ENCODE data around the gene SIRPG.

DNA sequence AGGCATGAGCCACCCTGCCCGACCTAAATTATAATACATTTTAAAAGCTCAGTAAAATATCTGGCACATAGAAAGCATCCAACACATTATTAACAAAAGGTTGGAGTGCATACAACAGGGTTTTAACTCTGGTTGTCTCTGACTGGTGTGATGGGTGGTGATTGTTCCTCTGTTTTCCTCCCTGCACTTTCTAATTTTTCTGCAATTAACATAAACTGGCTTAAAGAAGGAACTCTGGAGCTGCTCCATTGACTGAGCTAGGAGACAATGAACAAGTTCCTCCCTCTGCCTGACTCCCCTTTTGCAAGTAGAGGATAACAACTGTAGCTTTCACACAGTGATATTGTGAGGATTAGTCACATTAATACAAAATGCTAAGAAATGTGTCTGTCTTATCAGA, 48.5 kb upstream of the SIRPG start:
- TF ChIP-seq, protein P1, sequence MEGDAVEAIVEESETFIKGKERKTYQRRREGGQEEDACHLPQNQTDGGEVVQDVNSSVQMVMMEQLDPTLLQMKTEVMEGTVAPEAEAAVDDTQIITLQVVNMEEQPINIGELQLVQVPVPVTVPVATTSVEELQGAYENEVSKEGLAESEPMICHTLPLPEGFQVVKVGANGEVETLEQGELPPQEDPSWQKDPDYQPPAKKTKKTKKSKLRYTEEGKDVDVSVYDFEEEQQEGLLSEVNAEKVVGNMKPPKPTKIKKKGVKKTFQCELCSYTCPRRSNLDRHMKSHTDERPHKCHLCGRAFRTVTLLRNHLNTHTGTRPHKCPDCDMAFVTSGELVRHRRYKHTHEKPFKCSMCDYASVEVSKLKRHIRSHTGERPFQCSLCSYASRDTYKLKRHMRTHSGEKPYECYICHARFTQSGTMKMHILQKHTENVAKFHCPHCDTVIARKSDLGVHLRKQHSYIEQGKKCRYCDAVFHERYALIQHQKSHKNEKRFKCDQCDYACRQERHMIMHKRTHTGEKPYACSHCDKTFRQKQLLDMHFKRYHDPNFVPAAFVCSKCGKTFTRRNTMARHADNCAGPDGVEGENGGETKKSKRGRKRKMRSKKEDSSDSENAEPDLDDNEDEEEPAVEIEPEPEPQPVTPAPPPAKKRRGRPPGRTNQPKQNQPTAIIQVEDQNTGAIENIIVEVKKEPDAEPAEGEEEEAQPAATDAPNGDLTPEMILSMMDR (IDR thresholded peaks at IDR 0.05) = no peak
- TF ChIP-seq TAF1 (IDR thresholded peaks at IDR 0.05; ENCODE audit: borderline replicate concordance, low read depth, low read length) = no peak
- no peak for TF ChIP-seq ELF1 (IDR thresholded peaks at IDR 0.05)
- TF ChIP-seq, protein P2, sequence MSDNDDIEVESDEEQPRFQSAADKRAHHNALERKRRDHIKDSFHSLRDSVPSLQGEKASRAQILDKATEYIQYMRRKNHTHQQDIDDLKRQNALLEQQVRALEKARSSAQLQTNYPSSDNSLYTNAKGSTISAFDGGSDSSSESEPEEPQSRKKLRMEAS (IDR thresholded peaks at IDR 0.05; ENCODE audit: low read depth) = no peak
- TF ChIP-seq, protein P3, sequence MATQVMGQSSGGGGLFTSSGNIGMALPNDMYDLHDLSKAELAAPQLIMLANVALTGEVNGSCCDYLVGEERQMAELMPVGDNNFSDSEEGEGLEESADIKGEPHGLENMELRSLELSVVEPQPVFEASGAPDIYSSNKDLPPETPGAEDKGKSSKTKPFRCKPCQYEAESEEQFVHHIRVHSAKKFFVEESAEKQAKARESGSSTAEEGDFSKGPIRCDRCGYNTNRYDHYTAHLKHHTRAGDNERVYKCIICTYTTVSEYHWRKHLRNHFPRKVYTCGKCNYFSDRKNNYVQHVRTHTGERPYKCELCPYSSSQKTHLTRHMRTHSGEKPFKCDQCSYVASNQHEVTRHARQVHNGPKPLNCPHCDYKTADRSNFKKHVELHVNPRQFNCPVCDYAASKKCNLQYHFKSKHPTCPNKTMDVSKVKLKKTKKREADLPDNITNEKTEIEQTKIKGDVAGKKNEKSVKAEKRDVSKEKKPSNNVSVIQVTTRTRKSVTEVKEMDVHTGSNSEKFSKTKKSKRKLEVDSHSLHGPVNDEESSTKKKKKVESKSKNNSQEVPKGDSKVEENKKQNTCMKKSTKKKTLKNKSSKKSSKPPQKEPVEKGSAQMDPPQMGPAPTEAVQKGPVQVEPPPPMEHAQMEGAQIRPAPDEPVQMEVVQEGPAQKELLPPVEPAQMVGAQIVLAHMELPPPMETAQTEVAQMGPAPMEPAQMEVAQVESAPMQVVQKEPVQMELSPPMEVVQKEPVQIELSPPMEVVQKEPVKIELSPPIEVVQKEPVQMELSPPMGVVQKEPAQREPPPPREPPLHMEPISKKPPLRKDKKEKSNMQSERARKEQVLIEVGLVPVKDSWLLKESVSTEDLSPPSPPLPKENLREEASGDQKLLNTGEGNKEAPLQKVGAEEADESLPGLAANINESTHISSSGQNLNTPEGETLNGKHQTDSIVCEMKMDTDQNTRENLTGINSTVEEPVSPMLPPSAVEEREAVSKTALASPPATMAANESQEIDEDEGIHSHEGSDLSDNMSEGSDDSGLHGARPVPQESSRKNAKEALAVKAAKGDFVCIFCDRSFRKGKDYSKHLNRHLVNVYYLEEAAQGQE (IDR thresholded peaks at IDR 0.05; ENCODE audit: low read depth, low read length) = no peak
- no peak for TF ChIP-seq MEF2A (IDR thresholded peaks at IDR 0.05; ENCODE audit: borderline replicate concordance, low read depth)
- TF ChIP-seq, protein P4, sequence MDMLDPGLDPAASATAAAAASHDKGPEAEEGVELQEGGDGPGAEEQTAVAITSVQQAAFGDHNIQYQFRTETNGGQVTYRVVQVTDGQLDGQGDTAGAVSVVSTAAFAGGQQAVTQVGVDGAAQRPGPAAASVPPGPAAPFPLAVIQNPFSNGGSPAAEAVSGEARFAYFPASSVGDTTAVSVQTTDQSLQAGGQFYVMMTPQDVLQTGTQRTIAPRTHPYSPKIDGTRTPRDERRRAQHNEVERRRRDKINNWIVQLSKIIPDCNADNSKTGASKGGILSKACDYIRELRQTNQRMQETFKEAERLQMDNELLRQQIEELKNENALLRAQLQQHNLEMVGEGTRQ (IDR thresholded peaks at IDR 0.05; ENCODE audit: borderline replicate concordance, low read depth, low read length) = no peak
- no peak for TF ChIP-seq GATA2 (CRISPR knock-in tag; IDR thresholded peaks at IDR 0.05)
- no peak for TF ChIP-seq RAD21 (IDR thresholded peaks at IDR 0.05; ENCODE audit: low read length)
- no peak for TF ChIP-seq JUND (IDR thresholded peaks at IDR 0.05)
